ENCODE results near the gene ACOX1.

ACOX1 gene

DNA sequence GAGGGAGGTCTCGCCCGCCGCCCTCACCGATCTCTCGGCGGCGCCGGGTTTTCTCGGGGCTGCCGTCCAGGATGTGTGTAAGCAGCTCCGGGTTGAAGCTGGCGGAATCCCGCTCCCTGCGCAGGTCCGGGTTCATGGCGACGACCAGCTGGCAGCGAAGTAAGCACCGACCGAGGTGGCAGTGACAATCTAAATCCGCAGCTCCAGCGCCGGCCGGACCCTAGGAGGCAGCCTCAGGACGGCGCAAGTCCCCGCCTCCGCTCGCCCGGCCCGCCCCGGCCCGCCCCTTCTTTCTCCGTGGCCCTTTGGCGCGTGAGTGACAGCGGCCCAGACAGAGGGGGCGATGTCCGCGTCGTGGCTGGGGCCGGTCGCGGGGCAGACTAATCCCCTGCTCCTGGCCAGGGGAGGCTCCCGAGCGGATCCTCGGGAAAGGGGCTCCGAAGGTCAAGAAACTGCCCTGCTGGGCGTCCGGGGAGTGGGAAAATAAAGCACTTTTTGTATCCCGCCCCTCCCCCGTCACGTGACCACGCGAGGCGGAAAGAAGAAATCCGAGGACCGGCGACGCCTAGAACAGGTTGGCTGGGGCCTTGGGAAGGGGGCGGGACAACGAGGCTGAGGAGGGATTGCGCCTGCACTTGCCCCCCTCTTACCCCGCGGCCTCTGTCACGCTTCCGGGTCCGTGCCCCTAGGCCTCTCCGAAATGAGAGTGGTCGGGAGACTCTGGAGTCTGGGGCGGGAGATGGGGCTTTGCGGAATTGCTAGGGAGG is at the start of gene ACOX1, which contains the start of gene TEN1:
ACOX1 (minus strand) TSS at position 229 of the 767 bp plus-strand sequence; CDS start at position 136, 93 bp downstream.
TEN1 (plus strand) TSS at position 303 of the 767 bp plus-strand sequence. CDS start 6,953 bp downstream, outside the sequence.
- peak; percentile 96 for DNase-seq (ENCODE audit: low spot score)

DNA sequence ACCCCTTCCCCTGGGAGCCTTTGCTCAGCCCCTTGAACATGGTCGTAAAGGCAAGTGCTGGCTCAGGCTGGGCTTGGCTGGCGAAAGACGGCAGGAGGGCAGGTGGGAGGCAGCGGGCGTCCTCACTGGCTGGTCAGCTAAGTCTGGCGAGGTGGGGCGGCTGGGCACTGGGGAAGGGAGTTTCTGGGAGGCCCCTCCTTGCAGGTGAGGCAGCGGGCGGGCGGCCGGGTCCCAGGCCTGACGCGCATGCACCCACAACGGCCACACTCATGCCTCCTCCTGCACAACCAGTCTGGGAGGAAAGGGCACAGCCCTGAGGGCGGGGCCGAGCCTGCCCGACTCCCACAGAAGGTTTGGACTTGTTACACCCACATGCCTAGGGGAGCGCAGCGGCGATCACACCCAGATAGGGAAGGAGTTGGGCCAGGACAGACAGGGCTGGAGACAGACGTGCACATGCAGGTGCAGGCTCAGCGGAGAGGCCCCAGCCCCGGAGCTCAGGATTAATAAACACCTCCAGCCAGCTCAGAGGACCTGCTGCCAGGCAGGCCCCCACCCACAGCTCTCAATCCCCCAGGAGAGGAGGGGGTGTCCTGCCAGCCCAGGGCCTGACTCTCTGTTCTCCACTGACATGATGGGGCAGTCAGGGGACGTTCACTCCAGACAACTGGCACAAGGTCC is 48.3 kb upstream of the ACOX1 start, which contains the start of gene EVPL:
EVPL (minus strand) TSS at position 148 of the 681 bp plus-strand sequence; CDS start at position 40, 108 bp downstream.
- peak; percentile 92 for DNase-seq (ENCODE audit: low spot score)

GRCh38 chr17:76026714-76027158 is 47.8 kb upstream of the ACOX1 start:
- DNase-seq (ENCODE audit: low spot score): no peak

DNA sequence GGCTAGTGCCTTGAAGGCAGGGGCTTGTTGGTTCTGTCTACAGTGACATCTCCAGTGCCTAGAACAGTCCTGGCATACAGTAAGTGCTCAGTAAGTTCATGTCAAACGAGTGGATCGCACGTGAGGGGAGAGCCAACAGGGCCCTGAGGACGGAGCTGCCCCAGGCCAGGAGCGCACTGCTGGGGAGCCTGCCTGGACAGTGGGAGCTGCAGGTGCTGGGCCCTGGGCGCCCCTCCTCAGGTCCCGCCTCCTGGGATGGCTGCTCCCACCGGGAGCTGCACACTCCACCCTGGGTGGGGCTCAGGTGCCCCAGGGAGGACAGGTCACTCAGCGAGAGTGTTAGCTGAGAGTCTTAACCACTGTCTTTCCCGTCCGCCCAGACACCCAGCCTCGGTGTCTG is 46.3 kb upstream of the ACOX1 start:
- no peak for DNase-seq (ENCODE audit: low spot score)

DNA sequence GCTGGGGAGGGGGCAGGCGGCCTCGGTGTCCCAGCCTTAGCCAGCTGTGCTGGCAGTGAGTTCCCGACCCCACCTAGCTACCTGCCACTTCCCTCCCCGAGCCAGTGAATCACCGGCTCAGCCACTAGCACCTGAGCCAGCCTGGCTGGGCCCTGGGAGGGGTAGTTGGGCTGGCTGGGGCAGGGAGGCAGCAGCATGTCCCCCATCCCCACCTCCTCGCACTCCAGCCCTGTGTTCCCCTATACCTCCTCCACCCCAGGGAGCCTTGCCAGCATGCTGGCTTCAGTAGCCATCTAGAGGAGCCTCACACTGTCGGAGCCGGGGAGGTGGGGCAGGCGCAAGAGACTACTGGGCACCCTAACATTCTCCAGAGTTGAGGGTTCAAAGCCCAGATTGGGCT is 45.4 kb upstream of the ACOX1 start:
- DNase-seq (ENCODE audit: low spot score): no peak

DNA sequence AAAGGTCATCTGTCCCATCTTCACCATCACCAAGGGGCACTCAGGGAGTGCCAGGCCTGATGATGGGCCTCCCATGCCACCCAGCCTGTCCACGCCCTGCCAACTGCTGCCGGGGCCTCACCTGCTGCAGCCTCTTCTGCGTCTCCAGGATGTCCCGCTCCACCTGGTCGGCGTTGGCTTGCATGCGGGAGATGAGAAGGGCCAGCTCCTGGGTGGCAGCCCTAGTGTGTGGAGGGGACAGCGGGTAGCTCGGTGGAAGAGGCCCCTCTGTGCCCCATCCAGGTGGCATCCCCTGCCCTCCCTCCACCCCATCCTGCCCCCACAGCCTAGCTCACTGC is 44.9 kb upstream of the ACOX1 start:
- no peak for DNase-seq (ENCODE audit: low spot score)

GRCh38 chr17:76022973-76023899 is 44.3 kb upstream of the ACOX1 start:
- DNase-seq (ENCODE audit: low spot score): no peak

- DNase-seq (ENCODE audit: low spot score): no peak
Measured at GRCh38 chr17:76022285-76022684, 43.3 kb upstream of the ACOX1 start.

DNA sequence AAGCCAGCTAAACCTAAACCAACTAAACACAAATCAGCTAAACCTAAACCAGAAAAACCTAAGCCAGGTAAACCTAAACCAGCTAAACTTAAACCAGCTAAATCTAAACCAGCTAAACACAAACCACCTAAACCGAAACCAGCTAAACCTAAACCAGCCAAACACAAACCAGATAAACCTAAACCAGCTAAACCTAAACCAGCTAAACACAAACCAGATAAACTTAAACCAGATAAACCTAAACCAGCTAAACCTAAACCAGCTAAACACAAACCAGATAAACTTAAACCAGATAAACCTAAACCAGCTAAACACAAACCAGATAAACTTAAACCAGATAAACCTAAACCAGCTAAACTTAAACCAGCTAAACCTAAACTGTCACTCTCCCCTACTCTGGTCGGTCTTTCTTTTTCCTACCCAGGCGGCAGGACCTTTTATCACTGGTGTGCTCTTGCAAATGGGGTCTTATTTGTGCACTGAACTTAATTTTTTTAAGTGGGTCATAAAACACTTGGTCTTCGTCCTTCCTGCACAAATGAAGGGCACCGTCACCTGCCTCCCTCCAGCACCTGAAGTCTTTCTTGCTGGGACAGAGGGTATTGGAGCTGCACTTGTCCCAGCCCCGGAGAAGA is 41.0 kb upstream of the ACOX1 start:
- DNase-seq (ENCODE audit: low spot score): no peak

DNA sequence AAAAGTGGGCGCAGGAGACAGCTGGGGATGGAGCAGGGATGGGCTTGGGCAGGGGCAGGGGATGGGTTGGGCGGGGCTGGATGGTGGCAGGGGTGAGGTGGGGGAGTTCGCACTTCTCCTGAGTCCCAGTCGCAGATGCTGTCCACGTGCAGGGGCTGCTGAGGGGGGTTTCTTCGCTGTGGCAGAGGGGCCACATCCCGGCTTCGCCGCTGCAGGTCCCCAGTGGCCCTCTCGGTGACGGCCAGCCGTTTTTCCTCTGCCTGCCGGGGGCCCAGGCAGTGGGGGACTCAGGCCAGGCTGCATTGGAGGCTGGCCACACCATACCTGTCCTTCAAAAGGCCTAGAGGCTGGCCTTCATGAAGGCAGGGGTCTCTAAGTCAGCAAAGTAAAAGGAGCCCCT is 39.8 kb upstream of the ACOX1 start:
- DNase-seq (ENCODE audit: low spot score): no peak

GRCh38 chr17:76018340-76018680 is 39.3 kb upstream of the ACOX1 start:
- no peak for DNase-seq (ENCODE audit: low spot score)

GRCh38 chr17:76017481-76018339 is 38.7 kb upstream of the ACOX1 start:
- no peak for DNase-seq (ENCODE audit: low spot score)

DNA sequence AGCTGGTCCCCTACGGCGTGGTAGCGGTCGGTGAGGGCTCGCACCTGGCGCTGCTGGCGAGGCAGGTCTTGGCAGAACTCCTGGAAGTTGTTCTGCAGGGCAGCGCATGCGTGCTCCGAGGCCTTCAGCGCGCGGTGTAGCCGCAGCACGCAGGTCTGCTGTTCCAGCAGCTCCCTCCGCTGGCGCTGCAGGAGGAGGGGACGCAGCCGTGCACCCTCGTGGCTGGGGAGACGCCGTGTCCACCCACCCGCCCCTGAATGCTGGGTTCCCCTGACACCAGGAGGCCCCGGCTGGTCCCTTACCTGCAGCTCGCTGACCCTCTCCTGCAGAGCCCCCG is 35.9 kb upstream of the ACOX1 start:
- DNase-seq (ENCODE audit: low spot score): no peak

- peak; percentile 43 for DNase-seq (ENCODE audit: low spot score)
Measured at GRCh38 chr17:76014100-76014924, 35.3 kb upstream of the ACOX1 start.

GRCh38 chr17:76013377-76013932 is 34.5 kb upstream of the ACOX1 start:
- DNase-seq (ENCODE audit: low spot score): no peak

- no peak for DNase-seq (ENCODE audit: low spot score)
Measured at GRCh38 chr17:76011951-76012350, 33.0 kb upstream of the ACOX1 start.

DNA sequence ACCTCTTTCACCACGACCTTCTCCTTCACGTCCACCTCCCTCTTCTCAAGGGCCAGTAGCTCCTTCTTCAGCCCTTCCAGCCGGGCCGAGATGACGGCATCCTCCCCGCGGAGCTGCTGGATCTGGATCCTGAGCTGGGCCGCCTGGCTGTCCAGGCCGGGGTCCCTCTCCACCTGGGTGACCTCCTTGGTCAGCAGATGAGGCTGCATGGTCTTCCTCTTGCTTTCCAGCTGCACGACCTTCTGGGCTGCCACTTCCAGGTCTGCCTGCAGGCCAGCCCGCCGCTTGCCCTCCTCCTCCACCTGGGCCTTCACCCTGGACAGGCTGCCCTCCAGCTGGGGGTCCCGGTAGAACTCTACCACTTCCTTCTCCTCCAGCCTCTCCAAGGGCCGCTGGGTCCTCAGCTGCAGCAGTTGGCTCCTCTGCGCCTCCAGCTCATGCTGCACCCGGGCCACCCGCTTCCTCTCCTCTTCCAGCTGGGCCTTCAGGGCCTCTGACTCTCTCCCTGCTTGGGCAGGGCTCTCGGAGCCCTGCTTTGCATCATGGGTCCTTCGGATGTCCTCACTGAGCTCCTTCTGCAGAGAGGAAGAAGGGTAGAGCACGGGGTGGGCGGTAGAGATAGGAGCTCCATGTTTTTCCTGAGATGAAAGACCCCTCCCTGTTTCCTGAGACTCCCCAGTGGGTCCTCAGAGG is 31.1 kb upstream of the ACOX1 start:
- no peak for DNase-seq (ENCODE audit: low spot score)

GRCh38 chr17:76009447-76009846 is 30.5 kb upstream of the ACOX1 start:
- DNase-seq (ENCODE audit: low spot score): no peak
